ENCODE results near the gene CASZ1.

The CASZ1 gene

DNA sequence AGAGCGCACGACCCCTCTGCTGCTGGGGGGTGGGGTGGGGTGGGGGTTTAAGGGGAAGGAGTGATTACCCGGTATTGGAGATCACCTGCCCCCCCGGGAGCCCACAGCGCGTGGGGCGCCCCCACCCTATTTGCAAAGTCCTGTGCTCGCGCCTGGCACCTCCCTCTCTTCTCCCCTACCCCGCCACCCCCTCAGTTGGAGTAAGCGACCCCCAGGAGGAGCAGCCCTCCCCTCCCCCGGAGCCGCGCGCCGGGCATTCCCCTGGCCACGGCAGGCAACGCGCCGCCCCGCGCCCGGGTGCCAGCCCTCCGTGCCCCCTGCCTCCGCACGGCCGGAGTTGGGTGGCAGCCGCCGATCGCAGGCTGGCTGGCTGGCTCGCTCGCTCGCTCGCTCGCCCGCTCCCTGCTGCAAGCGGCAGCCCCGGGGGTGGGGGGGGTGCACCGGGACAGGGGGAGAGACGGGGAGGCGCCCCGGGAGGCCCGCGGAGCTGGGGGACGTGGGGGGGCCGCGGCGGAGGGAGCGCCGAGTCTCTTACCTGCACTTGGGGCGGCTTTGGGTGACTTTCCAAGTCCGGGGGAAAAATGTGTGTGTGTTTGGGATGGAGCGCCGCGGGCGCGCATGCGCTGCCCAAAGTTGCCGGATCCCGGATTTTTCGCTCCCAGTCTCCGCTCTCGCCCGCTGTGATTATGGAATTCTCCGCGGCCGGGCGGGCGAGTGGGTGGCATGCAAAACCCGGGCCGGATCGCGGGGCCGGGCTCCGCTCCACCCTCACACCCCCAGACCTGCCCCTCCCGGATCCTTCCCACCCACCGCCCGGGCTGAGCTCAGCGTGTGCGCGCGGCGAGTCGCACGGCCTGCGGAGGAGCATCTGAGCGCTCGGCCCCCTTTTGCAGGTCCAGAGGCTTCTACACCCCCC is at the start of gene CASZ1:
TSS of gene CASZ1 (minus strand) at position 618 of the 916 bp plus-strand sequence. CDS start 102,757 bp downstream, outside the sequence.
- Histone ChIP-seq H3K4me3 (peak within 1 kb of the TSS; percentile 48 to 73 (median 55)), H3K27ac (peak within 1 kb of the TSS; percentile 7 to 93 (median 80))

DNA sequence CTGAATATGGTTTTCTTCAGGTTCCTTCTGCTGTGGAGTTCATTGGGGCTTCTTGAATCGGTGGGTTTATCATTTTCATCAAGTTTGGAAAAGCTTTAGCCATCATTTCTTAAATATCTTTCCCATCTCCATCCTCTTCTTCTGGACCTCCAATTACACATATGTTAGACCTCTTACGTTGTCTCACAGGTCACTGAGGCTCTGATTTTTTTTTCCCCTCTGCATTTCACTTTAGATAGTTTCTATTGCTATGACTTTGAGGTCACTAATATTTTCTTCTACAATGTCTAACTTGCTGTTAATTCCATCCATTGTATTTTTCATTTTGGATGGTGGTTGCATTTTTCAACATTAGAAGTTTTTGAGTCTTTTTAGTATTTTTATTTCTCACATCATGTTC is 47.3 kb upstream of the CASZ1 start:
- no peak overlapping the region for H3K4me3 ChIP-seq
- H3K27ac ChIP-seq: no peak overlapping the region

GRCh38 chr1:10841118-10841517 is 44.7 kb upstream of the CASZ1 start:
- Histone ChIP-seq H3K27ac (no peak overlapping the region), H3K4me3 (no peak overlapping the region)

- Histone ChIP-seq H3K27ac (no peak overlapping the region), H3K4me3 (no peak overlapping the region)
Measured at GRCh38 chr1:10839188-10839770, 42.8 kb upstream of the CASZ1 start.

DNA sequence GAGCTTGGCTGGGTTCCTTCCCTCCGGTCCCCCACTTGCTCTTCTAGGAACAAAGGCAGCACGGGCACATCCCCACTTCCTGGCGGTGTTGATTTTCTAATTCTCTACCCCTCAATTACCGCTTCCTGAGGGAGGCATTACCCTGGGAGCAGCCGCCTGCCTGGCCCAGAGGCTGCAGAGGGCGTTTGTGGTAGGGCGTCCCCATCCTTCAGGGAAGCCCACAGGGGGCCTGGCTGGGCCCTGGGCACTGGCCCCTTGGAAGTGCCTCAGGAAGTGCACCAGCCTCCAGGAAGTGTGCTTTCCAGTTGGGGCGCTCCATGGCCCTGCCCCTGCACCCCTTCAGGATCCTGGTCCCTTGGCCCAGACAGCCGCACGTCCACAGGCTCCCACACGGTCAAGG is 42.1 kb upstream of the CASZ1 start:
- Histone ChIP-seq H3K27ac (no peak overlapping the region), H3K4me3 (no peak overlapping the region)

DNA sequence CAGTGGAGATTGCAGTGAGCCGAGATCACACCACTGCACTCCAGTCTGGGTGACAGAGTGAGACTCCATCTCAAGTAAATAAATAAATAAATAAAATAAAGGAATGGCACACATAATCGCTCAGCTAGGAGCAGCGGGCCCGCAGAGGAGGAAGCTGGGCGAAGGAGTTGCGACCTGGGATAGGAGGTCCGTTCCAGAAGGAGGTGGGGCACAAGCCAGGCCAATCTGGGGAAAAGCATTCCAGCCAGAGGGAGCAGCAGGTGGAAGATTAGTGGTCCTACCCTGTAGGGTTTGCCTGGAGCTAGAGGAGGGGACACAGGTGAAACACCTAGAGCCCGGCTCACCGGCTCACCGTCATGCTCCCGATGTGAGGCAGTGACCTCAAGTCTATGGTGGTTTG is 40.3 kb upstream of the CASZ1 start:
- Histone ChIP-seq H3K4me3 (no peak overlapping the region), H3K27ac (no peak overlapping the region)

GRCh38 chr1:10835822-10836421 is 39.5 kb upstream of the CASZ1 start:
- H3K4me3 ChIP-seq: no peak overlapping the region

DNA sequence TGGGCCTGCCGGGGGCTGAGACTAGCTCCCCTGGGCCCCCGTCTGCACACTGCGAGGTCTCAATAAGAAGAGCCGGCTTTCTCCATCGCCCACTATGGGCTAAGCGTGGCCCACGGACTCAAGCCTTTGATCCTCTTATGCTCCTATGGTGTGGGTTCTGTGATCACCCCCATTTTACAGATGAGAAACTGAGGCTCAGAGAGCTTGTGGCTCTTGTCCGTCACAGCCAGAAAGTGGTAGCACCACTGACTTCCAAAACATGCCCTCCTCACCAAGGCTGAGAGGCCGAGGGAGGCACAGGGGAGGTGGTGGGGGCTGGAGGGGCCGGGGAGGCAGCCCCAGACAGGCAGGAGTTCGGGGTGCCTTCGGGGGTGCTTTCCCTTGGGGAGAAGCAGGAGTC is 39.0 kb upstream of the CASZ1 start:
- H3K27ac ChIP-seq: no peak overlapping the region

More at GRCh38 chr1:10835822-10836421, 39.5 kb upstream of the CASZ1 start:
- H3K27ac ChIP-seq: no peak overlapping the region

GRCh38 chr1:10834770-10835412 is 38.4 kb upstream of the CASZ1 start:
- Histone ChIP-seq H3K27ac (no peak overlapping the region), H3K4me3 (no peak overlapping the region)

More for the DNA sequence above, 39.0 kb upstream of the CASZ1 start:
- no peak overlapping the region for H3K4me3 ChIP-seq

GRCh38 chr1:10833630-10834557 is 37.4 kb upstream of the CASZ1 start:
- Histone ChIP-seq H3K27ac (peak overlapping the region in 1 of 21 experiments; percentile 62), H3K4me3 (no peak overlapping the region)

GRCh38 chr1:10832703-10833102 is 36.3 kb upstream of the CASZ1 start:
- H3K27ac ChIP-seq: peak overlapping the region in 5 of 21 experiments; percentile 24 to 80 (median 50)

GRCh38 chr1:10830961-10831668 is 34.7 kb upstream of the CASZ1 start:
- no peak overlapping the region for H3K4me3 ChIP-seq
- peak overlapping the region in 16 of 21 experiments; percentile 12 to 80 (median 55) for H3K27ac ChIP-seq

More at GRCh38 chr1:10832703-10833102, 36.3 kb upstream of the CASZ1 start:
- no peak overlapping the region for H3K4me3 ChIP-seq

DNA sequence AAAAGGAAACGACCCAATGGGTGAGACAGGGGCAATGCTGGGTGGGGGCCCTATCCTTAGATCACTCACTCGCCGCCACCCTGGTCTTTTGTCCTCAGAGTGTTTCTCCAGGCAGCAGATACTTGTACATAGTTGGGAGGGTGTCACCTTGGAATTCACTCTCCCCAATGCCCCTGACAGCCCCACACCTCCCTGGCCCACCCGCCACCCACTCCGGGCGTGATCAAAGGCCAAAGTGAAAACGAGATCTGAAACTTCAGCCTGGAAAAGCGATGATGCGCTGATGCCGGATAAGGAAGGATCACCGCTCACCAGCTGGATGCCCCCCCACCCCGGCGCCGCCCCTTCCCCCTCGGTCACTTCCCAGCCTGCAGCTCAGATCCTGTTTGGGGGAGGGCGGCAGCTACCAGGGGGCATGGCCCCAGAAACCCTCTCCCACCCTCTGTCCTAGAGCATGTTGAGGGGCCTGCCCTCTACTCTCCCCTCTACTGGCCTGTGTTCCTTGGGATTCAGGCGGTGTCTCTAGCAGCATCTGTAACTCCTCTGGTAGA is 33.6 kb upstream of the CASZ1 start:
- peak overlapping the region in 15 of 21 experiments; percentile 8 to 80 (median 54) for H3K27ac ChIP-seq
- no peak overlapping the region for H3K4me3 ChIP-seq

- Histone ChIP-seq H3K4me3 (no peak overlapping the region), H3K27ac (no peak overlapping the region)
Measured at GRCh38 chr1:10829067-10829818, 32.8 kb upstream of the CASZ1 start.

GRCh38 chr1:10827377-10828333 is 31.2 kb upstream of the CASZ1 start:
- Histone ChIP-seq H3K27ac (no peak overlapping the region), H3K4me3 (no peak overlapping the region)

DNA sequence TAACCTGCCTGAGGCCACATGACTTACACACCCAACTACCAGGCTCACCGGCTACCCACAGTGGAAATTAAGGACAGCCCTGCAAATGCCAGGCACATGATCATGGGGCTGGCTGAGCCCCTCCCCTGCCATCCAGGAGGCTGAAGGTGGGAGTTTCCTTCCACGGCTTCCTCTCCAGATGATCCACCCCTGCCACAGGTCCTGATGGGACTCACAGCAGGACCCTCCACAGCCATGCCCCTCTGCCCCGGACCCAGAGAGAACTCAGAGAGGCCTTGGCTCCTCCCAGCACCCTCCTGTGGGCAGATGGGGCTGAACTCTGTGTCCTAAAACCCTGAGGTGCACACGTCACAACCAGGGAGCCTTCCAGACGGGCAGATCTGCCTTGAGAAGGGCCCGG is 29.1 kb upstream of the CASZ1 start:
- Histone ChIP-seq H3K27ac (peak overlapping the region in 17 of 21 experiments; percentile 13 to 78 (median 55)), H3K4me3 (no peak overlapping the region)

All from skin epidermis (tissue), 12 donors.